ENCODE measurements around the gene NHS. TPM values are rescaled to one million over a fixed set of nuclear protein-coding genes. Genes with fewer than 3 reads are reported as not detected.
"Not testable (repeated sequence)": the region's sequence is repeated elsewhere in the genome, so short reads cannot be mapped to it uniquely, and the experiment has no call there.

Gene NHS
- total and polyA plus RNA-seq, 2 experiments from 2014 or later, result 0.72 to 0.89 TPM

- no peak for DNase-seq (ENCODE audit: low read depth in 1 of 2, low spot score in 1 of 2)
- Histone ChIP-seq H3K27ac (no peak overlapping the region), H3K27me3 (no peaks in the 10 kb centered on the region), H3K4me1 (ENCODE audit: low read depth) (no peaks in the 10 kb centered on the region), H3K4me3 (no peak overlapping the region), H3K9me3 (ENCODE audit: low read depth) (no peaks in the 10 kb centered on the region), H3K36me3 (no peaks in the 10 kb centered on the region)
- TF ChIP-seq CTCF (IDR thresholded peaks at IDR 0.05; ENCODE audit: low read depth, low read length), result no peak
Observed at GRCh38 chrX:17438221-17438620, 63.2 kb downstream of the NHS start.

DNA sequence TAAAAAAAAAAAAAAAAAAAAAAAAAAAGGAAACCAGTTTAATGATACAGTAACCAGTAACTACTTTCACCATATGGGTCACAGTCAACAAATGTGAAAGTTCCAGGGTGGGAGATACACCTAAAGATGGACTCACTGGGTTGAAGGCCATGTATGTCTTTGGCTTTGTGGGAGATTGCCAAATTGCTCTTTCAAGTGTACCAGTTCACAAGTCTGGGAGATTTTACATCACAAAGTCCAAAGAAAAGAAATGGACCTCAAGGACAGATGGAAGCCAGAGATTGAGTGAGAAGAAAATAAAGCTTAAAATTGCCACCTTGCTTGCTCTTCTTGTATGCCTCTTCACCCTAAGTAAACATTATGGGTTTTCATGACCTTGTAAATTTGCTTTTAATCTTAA lies 65.3 kb downstream of the NHS start:
- Histone ChIP-seq H3K27ac (no peak overlapping the region), H3K4me3 (no peak overlapping the region), H3K4me1 (ENCODE audit: low read depth) (no peaks in the 10 kb centered on the region), H3K36me3 (no peaks in the 10 kb centered on the region), H3K27me3 (no peaks in the 10 kb centered on the region), H3K9me3 (ENCODE audit: low read depth) (no peaks in the 10 kb centered on the region)
- no peak for DNase-seq (ENCODE audit: low read depth in 1 of 2, low spot score in 1 of 2)
- TF ChIP-seq CTCF (IDR thresholded peaks at IDR 0.05; ENCODE audit: low read depth, low read length), result no peak

DNA sequence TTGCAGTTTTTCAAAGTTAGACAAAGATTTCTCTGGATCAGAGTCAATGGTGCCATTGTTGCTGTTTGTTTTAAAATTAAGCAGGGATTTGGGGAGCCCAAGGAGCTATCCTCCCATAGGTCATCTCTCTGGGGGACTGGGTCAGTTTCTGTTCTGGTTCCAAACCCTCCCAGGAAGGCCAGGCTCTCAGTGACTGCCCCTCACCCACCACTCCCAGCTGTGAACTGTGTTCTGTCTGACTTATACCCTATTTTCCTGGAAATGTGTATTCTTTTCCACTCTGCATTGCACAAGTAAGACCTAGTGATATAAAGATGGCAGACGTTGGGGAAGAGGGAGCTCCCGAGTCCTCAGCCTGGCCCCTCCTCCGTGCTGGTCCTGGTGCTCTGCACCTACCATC lies 65.8 kb downstream of the NHS start:
- Histone ChIP-seq H3K4me1 (ENCODE audit: low read depth) (no peaks in the 10 kb centered on the region), H3K9me3 (ENCODE audit: low read depth) (no peaks in the 10 kb centered on the region), H3K27ac (no peak overlapping the region), H3K4me3 (no peak overlapping the region), H3K36me3 (no peaks in the 10 kb centered on the region), H3K27me3 (no peaks in the 10 kb centered on the region)
- TF ChIP-seq CTCF (IDR thresholded peaks at IDR 0.05; ENCODE audit: low read depth, low read length), result no peak
- DNase-seq (ENCODE audit: low read depth in 1 of 2, low spot score in 1 of 2), result peak in 1 of 2 donors; percentile 33

GRCh38 chrX:17441965-17442364 lies 67.0 kb downstream of the NHS start:
- H3K27me3 ChIP-seq, result no peaks in the 10 kb centered on the region
- H3K4me3 ChIP-seq, result no peak overlapping the region
- H3K36me3 ChIP-seq, result no peaks in the 10 kb centered on the region
- TF ChIP-seq CTCF (IDR thresholded peaks at IDR 0.05; ENCODE audit: low read depth, low read length), result no peak
- no peak overlapping the region for H3K27ac ChIP-seq
- no peaks in the 10 kb centered on the region for H3K9me3 ChIP-seq (ENCODE audit: low read depth)
- no peak for DNase-seq (ENCODE audit: low read depth in 1 of 2, low spot score in 1 of 2)
- no peaks in the 10 kb centered on the region for H3K4me1 ChIP-seq (ENCODE audit: low read depth)

DNA sequence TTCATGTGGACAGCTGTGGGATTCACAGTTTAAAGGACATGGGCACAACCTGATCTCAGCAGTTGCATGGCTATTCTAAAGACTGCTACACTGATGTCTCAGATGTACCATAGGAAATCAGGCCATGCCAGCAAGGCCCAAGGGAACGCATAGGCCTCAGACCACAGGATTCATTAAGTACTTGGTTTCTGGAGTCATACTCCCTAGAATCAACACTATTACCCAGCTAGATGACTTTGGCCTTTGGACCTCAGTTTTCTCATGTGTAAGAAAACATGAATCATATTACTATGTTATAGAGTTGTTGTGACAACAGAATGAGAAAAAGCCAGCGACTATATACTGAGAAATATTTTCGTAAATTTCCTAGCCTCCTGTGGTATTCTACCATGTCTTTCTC lies 67.9 kb downstream of the NHS start:
- no peak for TF ChIP-seq CTCF (IDR thresholded peaks at IDR 0.05; ENCODE audit: low read depth, low read length)
- H3K4me3 ChIP-seq, result no peak overlapping the region
- no peaks in the 10 kb centered on the region for H3K4me1 ChIP-seq (ENCODE audit: low read depth)
- H3K9me3 ChIP-seq (ENCODE audit: low read depth), result no peaks in the 10 kb centered on the region
- H3K27me3 ChIP-seq, result no peaks in the 10 kb centered on the region
- no peaks in the 10 kb centered on the region for H3K36me3 ChIP-seq
- no peak for DNase-seq (ENCODE audit: low read depth in 1 of 2, low spot score in 1 of 2)
- H3K27ac ChIP-seq, result no peak overlapping the region

DNA sequence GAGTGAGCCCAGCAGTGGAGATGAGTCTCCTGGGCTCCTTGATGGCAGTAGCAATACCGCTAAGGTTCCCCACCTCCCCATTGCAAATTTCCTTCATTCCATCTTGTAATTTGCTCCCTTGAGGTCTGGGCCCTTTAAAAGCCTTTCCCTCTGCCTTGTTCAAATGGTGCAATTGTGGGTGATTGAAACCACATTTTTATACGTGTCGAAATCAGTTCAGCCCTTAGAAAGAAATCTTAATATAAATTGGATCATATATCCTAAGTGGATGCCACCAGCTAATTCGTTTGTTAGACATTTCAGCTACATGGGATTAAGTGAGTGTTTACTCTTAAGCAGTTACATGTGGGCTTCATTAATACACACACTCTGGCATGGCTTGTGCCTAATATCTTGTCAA lies 68.6 kb downstream of the NHS start:
- peak in 1 of 2 donors; percentile 17 for DNase-seq (ENCODE audit: low read depth in 1 of 2, low spot score in 1 of 2)
- H3K9me3 ChIP-seq (ENCODE audit: low read depth), result no peaks in the 10 kb centered on the region
- no peak overlapping the region for H3K27ac ChIP-seq
- H3K36me3 ChIP-seq, result no peaks in the 10 kb centered on the region
- H3K4me3 ChIP-seq, result no peak overlapping the region
- no peak for TF ChIP-seq CTCF (IDR thresholded peaks at IDR 0.05; ENCODE audit: low read depth, low read length)
- no peaks in the 10 kb centered on the region for H3K4me1 ChIP-seq (ENCODE audit: low read depth)
- no peaks in the 10 kb centered on the region for H3K27me3 ChIP-seq

DNA sequence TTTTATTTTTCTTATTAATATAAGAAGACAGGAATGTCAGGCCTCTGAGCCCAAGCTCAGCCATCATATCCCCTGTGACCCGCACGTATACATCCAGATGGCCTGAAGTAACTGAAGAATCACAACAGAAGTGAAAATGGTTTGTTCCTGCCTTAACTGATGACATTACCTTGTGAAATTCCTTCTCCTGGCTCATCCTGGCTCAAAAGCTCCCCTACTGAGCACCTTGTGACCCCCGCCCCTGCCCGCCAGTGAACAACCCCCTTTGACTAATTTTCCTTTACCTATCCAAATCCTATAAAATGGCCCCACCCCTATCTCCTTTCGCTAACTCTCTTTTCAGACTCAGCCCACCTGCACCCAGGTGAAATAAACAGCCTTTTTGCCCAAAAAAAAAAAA lies 71.3 kb downstream of the NHS start:
- H3K36me3 ChIP-seq; H3K9me3 ChIP-seq (ENCODE audit: low read depth); H3K4me3 ChIP-seq; H3K27ac ChIP-seq; H3K4me1 ChIP-seq (ENCODE audit: low read depth); DNase-seq (ENCODE audit: low read depth in 1 of 2, low spot score in 1 of 2); H3K27me3 ChIP-seq: not testable (repeated sequence)
